ENCODE results near the gene UBE2L3. TPM values are rescaled to one million over a fixed set of nuclear protein-coding genes. Genes with fewer than 3 reads are reported as not detected.
A peak's percentile ranks its signal among the peaks of the same experiment; 100 is the strongest.

The UBE2L3 gene
- total and polyA plus RNA-seq, 4 experiments from 2014 or later, result 39.2 to 116 (median 71.7) TPM

- no peak for DNase-seq
- Mint-ChIP-seq H3K4me1 (peaks cover 33 to 75% (median 47%) of the 10 kb centered on the region in 4 donors), H3K27ac (peak overlapping the region in 5 of 7 donors; percentile 3 to 54 (median 9)), H3K4me3 (peak overlapping the region in 2 of 8 donors; percentile 11 to 35), H3K36me3 (peaks cover 0 to 26% of the 10 kb centered on the region in 2 donors), H3K27me3 (no peaks in the 10 kb centered on the region), H3K9me3 (no peaks in the 10 kb centered on the region)
- peaks cover 69% of the 10 kb centered on the region for H3K4me1 ChIP-seq (ENCODE audit: insufficient read depth, low read length)
- H3K27me3 ChIP-seq (ENCODE audit: insufficient read depth, low read length), result no peaks in the 10 kb centered on the region
- CTCF ChIA-PET (ENCODE audit: partially characterized antibody), result interaction anchor here (0.8 to 1.2 kb wide), 2 partner anchors 14 to 44 kb away, joined by 3 to 4 read pairs; partner anchors contain the start of gene YDJC
- intact Hi-C loops (cut with micrococcal nuclease), result no loop called here
- no peak overlapping the region for H3K27ac ChIP-seq (ENCODE audit: low read depth, low read length)
- no peaks in the 10 kb centered on the region for H3K36me3 ChIP-seq (ENCODE audit: insufficient read depth, low read length)
- H3K9me3 ChIP-seq (ENCODE audit: control insufficient read depth in 1 of 2, low read length in 2 of 2), result no peaks in the 10 kb centered on the region
- H3K4me3 ChIP-seq (ENCODE audit: low read length in 2 of 2), result no peak overlapping the region
- POLR2A ChIA-PET (ENCODE audit: partially characterized antibody), result no interaction called here
These were observed 17.9 kb downstream of the UBE2L3 start for GRCh38 chr22:21585389-21585788.

- Histone ChIP-seq H3K9me3 (ENCODE audit: control insufficient read depth in 1 of 2, low read length in 2 of 2) (no peaks in the 10 kb centered on the region), H3K4me1 (ENCODE audit: insufficient read depth, low read length) (peaks cover 60% of the 10 kb centered on the region), H3K36me3 (ENCODE audit: insufficient read depth, low read length) (peaks cover 4% of the 10 kb centered on the region), H3K4me3 (ENCODE audit: low read length in 2 of 2) (no peak overlapping the region), H3K27me3 (ENCODE audit: insufficient read depth, low read length) (no peaks in the 10 kb centered on the region), H3K27ac (ENCODE audit: low read depth, low read length) (no peak overlapping the region)
- Mint-ChIP-seq H3K9me3 (no peaks in the 10 kb centered on the region), H3K4me1 (peaks cover 42 to 78% (median 56%) of the 10 kb centered on the region in 4 donors), H3K27me3 (no peaks in the 10 kb centered on the region), H3K27ac (peak overlapping the region; percentile 6 to 93 (median 71)), H3K4me3 (peak overlapping the region in 7 of 8 donors; percentile 19 to 76 (median 59)), H3K36me3 (peaks cover 3 to 35% of the 10 kb centered on the region in 2 donors)
- DNase-seq, result peak in 2 of 5 donors; percentile 5 to 9
- CTCF ChIA-PET (ENCODE audit: partially characterized antibody), result interaction anchor here (1.3 kb wide), 1 partner anchor 41 kb away, joined by 4 read pairs; the partner anchor contains the start of gene YDJC
- intact Hi-C loops (cut with micrococcal nuclease), result no loop called here
- POLR2A ChIA-PET (ENCODE audit: partially characterized antibody), result no interaction called here
These were observed 20.5 kb downstream of the UBE2L3 start for GRCh38 chr22:21587803-21588611.

DNA sequence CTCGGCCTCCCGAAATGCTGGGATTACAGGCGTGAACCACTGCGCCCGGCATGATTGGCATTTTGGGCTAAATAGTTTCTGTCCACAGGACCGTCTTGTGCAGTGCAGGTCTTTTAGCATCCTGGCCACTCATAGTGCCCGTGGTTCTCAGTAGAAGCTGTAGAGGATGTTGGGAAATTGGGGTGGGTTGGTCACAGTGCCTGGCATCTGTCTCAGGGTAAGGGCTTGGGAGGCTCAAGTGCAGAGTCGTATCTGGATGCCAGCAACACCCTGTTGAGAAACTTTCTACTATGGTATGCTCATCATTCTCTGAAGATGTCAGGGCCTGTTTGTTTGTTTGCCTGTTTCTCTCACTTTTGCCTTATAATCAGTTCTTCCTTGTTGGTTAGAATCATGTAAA lies 21.9 kb downstream of the UBE2L3 start:
- Mint-ChIP-seq H3K27ac (peak overlapping the region in 6 of 7 donors; percentile 5 to 74 (median 50)), H3K4me1 (peaks cover 48 to 85% (median 63%) of the 10 kb centered on the region in 4 donors), H3K9me3 (peaks cover 0 to 3% (median 0%) of the 10 kb centered on the region in 8 donors), H3K27me3 (no peaks in the 10 kb centered on the region), H3K36me3 (peaks cover 17 to 44% of the 10 kb centered on the region in 2 donors), H3K4me3 (peak overlapping the region in 4 of 8 donors; percentile 6 to 57 (median 42))
- DNase-seq, result no peak
- H3K36me3 ChIP-seq (ENCODE audit: insufficient read depth, low read length), result peaks cover 18% of the 10 kb centered on the region
- H3K4me3 ChIP-seq (ENCODE audit: low read length in 2 of 2), result no peak overlapping the region
- intact Hi-C loops (cut with micrococcal nuclease), result no loop called here
- POLR2A ChIA-PET (ENCODE audit: partially characterized antibody), result no interaction called here
- H3K4me1 ChIP-seq (ENCODE audit: insufficient read depth, low read length), result peaks cover 54% of the 10 kb centered on the region
- H3K9me3 ChIP-seq (ENCODE audit: control insufficient read depth in 1 of 2, low read length in 2 of 2), result no peaks in the 10 kb centered on the region
- no peaks in the 10 kb centered on the region for H3K27me3 ChIP-seq (ENCODE audit: insufficient read depth, low read length)
- H3K27ac ChIP-seq (ENCODE audit: low read depth, low read length), result no peak overlapping the region
- CTCF ChIA-PET (ENCODE audit: partially characterized antibody), result interaction anchor here (0.6 kb wide), 1 partner anchor 9 kb away, joined by 3 read pairs; no protein-coding TSS in a partner anchor

- ChIA-PET POLR2A (ENCODE audit: partially characterized antibody) (no interaction called here), CTCF (ENCODE audit: partially characterized antibody) (no interaction called here)
- H3K9me3 ChIP-seq (ENCODE audit: control insufficient read depth in 1 of 2, low read length in 2 of 2), result no peaks in the 10 kb centered on the region
- H3K4me1 Mint-ChIP-seq, result peaks cover 41 to 87% (median 62%) of the 10 kb centered on the region in 4 donors
- H3K4me3 ChIP-seq (ENCODE audit: low read length in 2 of 2), result no peak overlapping the region
- peaks cover 29% of the 10 kb centered on the region for H3K36me3 ChIP-seq (ENCODE audit: insufficient read depth, low read length)
- H3K9me3 Mint-ChIP-seq, result peaks cover 0 to 3% (median 0%) of the 10 kb centered on the region in 8 donors
- intact Hi-C loops (cut with micrococcal nuclease), result no loop called here
- peaks cover 32 to 54% of the 10 kb centered on the region in 2 donors for H3K36me3 Mint-ChIP-seq
- no peak overlapping the region for H3K4me3 Mint-ChIP-seq
- no peak for DNase-seq
- peak overlapping the region; percentile 20 for H3K27ac ChIP-seq (ENCODE audit: low read depth, low read length)
- no peaks in the 10 kb centered on the region for H3K27me3 ChIP-seq (ENCODE audit: insufficient read depth, low read length)
- peaks cover 41% of the 10 kb centered on the region for H3K4me1 ChIP-seq (ENCODE audit: insufficient read depth, low read length)
- peak overlapping the region in 5 of 7 donors; percentile 47 to 77 (median 70) for H3K27ac Mint-ChIP-seq
- no peaks in the 10 kb centered on the region for H3K27me3 Mint-ChIP-seq
These were observed 23.5 kb downstream of the UBE2L3 start for GRCh38 chr22:21590809-21591641.

- Mint-ChIP-seq H3K4me3 (no peak overlapping the region), H3K4me1 (peaks cover 42 to 84% (median 63%) of the 10 kb centered on the region in 4 donors), H3K27ac (peak overlapping the region in 5 of 7 donors; percentile 10 to 77 (median 30)), H3K9me3 (peaks cover 0 to 3% (median 0%) of the 10 kb centered on the region in 8 donors), H3K27me3 (no peaks in the 10 kb centered on the region), H3K36me3 (peaks cover 35 to 55% of the 10 kb centered on the region in 2 donors)
- Histone ChIP-seq H3K9me3 (ENCODE audit: control insufficient read depth in 1 of 2, low read length in 2 of 2) (no peaks in the 10 kb centered on the region), H3K4me1 (ENCODE audit: insufficient read depth, low read length) (peaks cover 35% of the 10 kb centered on the region), H3K36me3 (ENCODE audit: insufficient read depth, low read length) (peaks cover 29% of the 10 kb centered on the region), H3K4me3 (ENCODE audit: low read length in 2 of 2) (no peak overlapping the region), H3K27me3 (ENCODE audit: insufficient read depth, low read length) (no peaks in the 10 kb centered on the region), H3K27ac (ENCODE audit: low read depth, low read length) (no peak overlapping the region)
- intact Hi-C loops (cut with micrococcal nuclease), result no loop called here
- ChIA-PET CTCF (ENCODE audit: partially characterized antibody) (no interaction called here), POLR2A (ENCODE audit: partially characterized antibody) (no interaction called here)
- no peak for DNase-seq
These were observed 24.2 kb downstream of the UBE2L3 start for GRCh38 chr22:21591695-21592094.

- Mint-ChIP-seq H3K4me1 (peaks cover 39 to 77% (median 60%) of the 10 kb centered on the region in 4 donors), H3K27me3 (no peaks in the 10 kb centered on the region), H3K36me3 (peaks cover 36 to 54% of the 10 kb centered on the region in 2 donors), H3K27ac (no peak overlapping the region), H3K4me3 (no peak overlapping the region), H3K9me3 (peaks cover 0 to 3% (median 0%) of the 10 kb centered on the region in 8 donors)
- intact Hi-C loops (cut with micrococcal nuclease), result no loop called here
- peaks cover 28% of the 10 kb centered on the region for H3K4me1 ChIP-seq (ENCODE audit: insufficient read depth, low read length)
- no peak overlapping the region for H3K4me3 ChIP-seq (ENCODE audit: low read length in 2 of 2)
- H3K9me3 ChIP-seq (ENCODE audit: control insufficient read depth in 1 of 2, low read length in 2 of 2), result no peaks in the 10 kb centered on the region
- no peaks in the 10 kb centered on the region for H3K27me3 ChIP-seq (ENCODE audit: insufficient read depth, low read length)
- H3K27ac ChIP-seq (ENCODE audit: low read depth, low read length), result no peak overlapping the region
- peaks cover 29% of the 10 kb centered on the region for H3K36me3 ChIP-seq (ENCODE audit: insufficient read depth, low read length)
- DNase-seq, result no peak
- POLR2A ChIA-PET (ENCODE audit: partially characterized antibody), result no interaction called here
- CTCF ChIA-PET (ENCODE audit: partially characterized antibody), result no interaction called here
These were observed 24.9 kb downstream of the UBE2L3 start for GRCh38 chr22:21592422-21592821.

Data from CD4-positive, alpha-beta memory T cell (primary cell).